Measurements from ENCODE around the gene POU4F1. TPM values are rescaled to one million over a fixed set of nuclear protein-coding genes. Genes with fewer than 3 reads are reported as not detected.

Gene POU4F1
- total RNA-seq, 2 experiments from 2014 or later: 0.18 to 0.23 TPM

- no peak for ATAC-seq
- H3K9me3 Mint-ChIP-seq (ENCODE audit: low read depth): no peaks in the 10 kb centered on the region
- H3K4me3 Mint-ChIP-seq: no peak overlapping the region
- peaks cover 85% of the 10 kb centered on the region for H3K27me3 Mint-ChIP-seq
- H3K27ac Mint-ChIP-seq: no peak overlapping the region
- CTCF ChIA-PET: no interaction called here
- H3K4me1 Mint-ChIP-seq: peaks cover 2% of the 10 kb centered on the region
- no peaks in the 10 kb centered on the region for H3K36me3 Mint-ChIP-seq
- no peak for DNase-seq
Measured at GRCh38 chr13:78593129-78593528, 10.2 kb downstream of the POU4F1 start.

- CTCF ChIA-PET: no interaction called here
Measured at GRCh38 chr13:78592584-78592983, 10.8 kb downstream of the POU4F1 start.

GRCh38 chr13:78589206-78589605 is 14.1 kb downstream of the POU4F1 start:
- H3K4me3 Mint-ChIP-seq: no peak overlapping the region
- no peak for ATAC-seq

More at GRCh38 chr13:78592584-78592983, 10.8 kb downstream of the POU4F1 start:
- Mint-ChIP-seq H3K27ac (no peak overlapping the region), H3K4me3 (no peak overlapping the region), H3K27me3 (peaks cover 87% of the 10 kb centered on the region), H3K9me3 (ENCODE audit: low read depth) (no peaks in the 10 kb centered on the region), H3K36me3 (no peaks in the 10 kb centered on the region), H3K4me1 (peaks cover 2% of the 10 kb centered on the region)
- DNase-seq (no peak), ATAC-seq (no peak)

GRCh38 chr13:78587395-78587794 is 16.0 kb downstream of the POU4F1 start:
- Mint-ChIP-seq H3K27me3 (peaks cover 62% of the 10 kb centered on the region), H3K9me3 (ENCODE audit: low read depth) (peaks cover 3% of the 10 kb centered on the region), H3K27ac (no peak overlapping the region), H3K4me1 (no peaks in the 10 kb centered on the region), H3K36me3 (no peaks in the 10 kb centered on the region), H3K4me3 (no peak overlapping the region)
- ATAC-seq (no peak), DNase-seq (no peak)
- CTCF ChIA-PET: interaction anchor here (1.0 kb wide), 1 partner anchor 466 kb away, joined by 3 read pairs; no protein-coding TSS in a partner anchor

More at GRCh38 chr13:78589206-78589605, 14.1 kb downstream of the POU4F1 start:
- H3K9me3 Mint-ChIP-seq (ENCODE audit: low read depth): peaks cover 3% of the 10 kb centered on the region
- CTCF ChIA-PET: interaction anchor here (0.7 kb wide), 1 partner anchor 448 kb away, joined by 3 read pairs; no protein-coding TSS in a partner anchor
- H3K36me3 Mint-ChIP-seq: no peaks in the 10 kb centered on the region
- H3K27ac Mint-ChIP-seq: no peak overlapping the region
- DNase-seq: no peak
- H3K4me1 Mint-ChIP-seq: no peaks in the 10 kb centered on the region
- peaks cover 78% of the 10 kb centered on the region for H3K27me3 Mint-ChIP-seq

- H3K4me1 Mint-ChIP-seq: no peaks in the 10 kb centered on the region
- H3K27ac Mint-ChIP-seq: no peak overlapping the region
- DNase-seq (no peak), ATAC-seq (no peak)
- H3K4me3 Mint-ChIP-seq: no peak overlapping the region
- H3K36me3 Mint-ChIP-seq: no peaks in the 10 kb centered on the region
- H3K9me3 Mint-ChIP-seq (ENCODE audit: low read depth): peaks cover 3% of the 10 kb centered on the region
- CTCF ChIA-PET: interaction anchor here (1.0 kb wide), 1 partner anchor 466 kb away, joined by 3 read pairs; no protein-coding TSS in a partner anchor
- peaks cover 56% of the 10 kb centered on the region for H3K27me3 Mint-ChIP-seq
Measured at GRCh38 chr13:78586706-78587105, 16.6 kb downstream of the POU4F1 start.

GRCh38 chr13:78576261-78576660 is 27.1 kb downstream of the POU4F1 start:
- no peak overlapping the region for H3K27ac Mint-ChIP-seq

GRCh38 chr13:78572459-78572858 is 30.9 kb downstream of the POU4F1 start:
- Mint-ChIP-seq H3K27me3 (peaks cover 7% of the 10 kb centered on the region), H3K36me3 (no peaks in the 10 kb centered on the region), H3K4me1 (no peaks in the 10 kb centered on the region), H3K4me3 (no peak overlapping the region), H3K9me3 (ENCODE audit: low read depth) (no peaks in the 10 kb centered on the region), H3K27ac (no peak overlapping the region)
- DNase-seq (no peak), ATAC-seq (no peak)
- CTCF ChIA-PET: no interaction called here

More at GRCh38 chr13:78576261-78576660, 27.1 kb downstream of the POU4F1 start:
- CTCF ChIA-PET: no interaction called here
- Mint-ChIP-seq H3K36me3 (no peaks in the 10 kb centered on the region), H3K9me3 (ENCODE audit: low read depth) (no peaks in the 10 kb centered on the region), H3K27me3 (peaks cover 21% of the 10 kb centered on the region), H3K4me3 (no peak overlapping the region), H3K4me1 (no peaks in the 10 kb centered on the region)
- ATAC-seq (no peak), DNase-seq (no peak)

- Mint-ChIP-seq H3K27me3 (peaks cover 7% of the 10 kb centered on the region), H3K4me3 (no peak overlapping the region), H3K9me3 (ENCODE audit: low read depth) (no peaks in the 10 kb centered on the region), H3K4me1 (no peaks in the 10 kb centered on the region), H3K27ac (no peak overlapping the region), H3K36me3 (no peaks in the 10 kb centered on the region)
- DNase-seq (no peak), ATAC-seq (no peak)
- CTCF ChIA-PET: no interaction called here
Measured at GRCh38 chr13:78569029-78569428, 34.3 kb downstream of the POU4F1 start.

- no peaks in the 10 kb centered on the region for H3K9me3 Mint-ChIP-seq (ENCODE audit: low read depth)
- H3K27ac Mint-ChIP-seq: no peak overlapping the region
- no peak for DNase-seq
- H3K4me1 Mint-ChIP-seq: no peaks in the 10 kb centered on the region
- H3K4me3 Mint-ChIP-seq: no peak overlapping the region
- no peak for ATAC-seq
- peaks cover 4% of the 10 kb centered on the region for H3K27me3 Mint-ChIP-seq
- CTCF ChIA-PET: no interaction called here
- H3K36me3 Mint-ChIP-seq: no peaks in the 10 kb centered on the region
Measured at GRCh38 chr13:78566631-78567030, 36.7 kb downstream of the POU4F1 start.

GRCh38 chr13:78562237-78562889 is 41.0 kb downstream of the POU4F1 start:
- Mint-ChIP-seq H3K36me3 (no peaks in the 10 kb centered on the region), H3K27me3 (no peaks in the 10 kb centered on the region), H3K4me1 (no peaks in the 10 kb centered on the region), H3K9me3 (ENCODE audit: low read depth) (no peaks in the 10 kb centered on the region), H3K27ac (no peak overlapping the region), H3K4me3 (no peak overlapping the region)
- CTCF ChIA-PET: no interaction called here
- no peak for DNase-seq
- ATAC-seq: no peak

Other genes starting within 250 kb of the POU4F1 start
- 10 to 100 TPM; 18.1 to 21.1 TPM for gene OBI1, start 55.6 kb upstream of the POU4F1 start, total RNA-seq

All from activated CD8-positive, alpha-beta memory T cell treated with anti-CD3 and anti-CD28 coated beads, Interleukin-2, amount 10 ng/mL, durations not matched to agents 7 days and 5 days (primary cell).